ENCODE results near the gene GCGR. TPM values are rescaled to one million over a fixed set of nuclear protein-coding genes. Genes with fewer than 3 reads are reported as not detected.

GCGR gene
- total RNA-seq: 0.09 TPM in 1 of 2 replicates, not detected in the other

GRCh38 chr17:81803728-81804558 is at the start of gene GCGR:
Gene GCGR (plus strand): TSS chr17:81804150. CDS start chr17:81809019, 4,869 bp downstream.

GRCh38 chr17:81833160-81833920 is 29.4 kb downstream of the GCGR start, which contains the start of gene MCRIP1:
Gene MCRIP1 (minus strand): TSS chr17:81833291. CDS start chr17:81824506, 8,785 bp downstream.

DNA sequence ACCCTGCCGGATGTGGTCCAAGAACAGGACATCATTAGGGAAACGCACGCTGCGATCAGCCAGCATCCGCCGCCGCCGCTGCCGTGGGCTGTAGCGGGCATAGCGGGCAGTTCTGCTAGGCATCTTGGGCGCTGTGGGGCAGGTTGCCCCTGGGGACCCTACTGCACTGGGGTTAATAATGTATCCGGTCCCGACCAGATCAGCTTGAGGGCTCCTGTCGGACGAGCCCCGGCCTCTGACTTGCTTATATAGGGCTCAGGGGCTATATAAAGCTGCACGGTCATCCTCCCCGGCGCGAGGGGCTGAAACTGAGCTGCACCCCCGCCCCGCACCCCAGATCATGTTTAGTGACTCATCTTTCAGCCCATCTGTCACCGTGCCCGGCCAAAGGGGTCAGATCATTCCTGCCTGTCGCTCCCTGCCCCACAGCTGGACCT is 30.9 kb downstream of the GCGR start, which contains the start of gene PPP1R27:
TSS of gene PPP1R27 (minus strand) at position 220 of the 437 bp plus-strand sequence. CDS start at position 123, 97 bp downstream.

GRCh38 chr17:81859906-81860755 is 56.2 kb downstream of the GCGR start, which contains the start of gene P4HB:
Gene P4HB (minus strand): TSS chr17:81860535. CDS start chr17:81860471, 64 bp downstream.

Other genes starting within 250 kb of the GCGR start
- gene NPLOC4, start 167.0 kb upstream of the GCGR start, total RNA-seq: 49.4 and 70.4 TPM in 2 replicates
- 0.57 and 2.1 TPM in 2 replicates for gene TSPAN10, start 167.0 kb upstream of the GCGR start, total RNA-seq
- 0.65 TPM in 1 of 2 replicates, not detected in the other for gene PDE6G, start 147.6 kb upstream of the GCGR start, total RNA-seq
- 30.7 and 33.1 TPM in 2 replicates for gene OXLD1, start 137.5 kb upstream of the GCGR start, total RNA-seq
- 6.5 TPM in 2 replicates for gene CCDC137, start 137.4 kb upstream of the GCGR start, total RNA-seq
- gene ARL16, start 120.4 kb upstream of the GCGR start, total RNA-seq: 25.5 and 37.8 TPM in 2 replicates
- gene HGS, start 120.1 kb upstream of the GCGR start, total RNA-seq: 54.6 and 69.7 TPM in 2 replicates
- gene MRPL12, start 100.8 kb upstream of the GCGR start, total RNA-seq: 5.4 and 6.6 TPM in 2 replicates
- gene SLC25A10, start 91.9 kb upstream of the GCGR start, total RNA-seq: 6.1 and 6.3 TPM in 2 replicates
- 78.6 and 95.7 TPM in 2 replicates for gene MCRIP1, start 29.1 kb downstream of the GCGR start, total RNA-seq
- not detected in 2 replicates for gene PPP1R27, start 30.9 kb downstream of the GCGR start, total RNA-seq
- gene P4HB, start 56.4 kb downstream of the GCGR start, total RNA-seq: 1,172 and 1,485 TPM in 2 replicates
- gene ARHGDIA, start 67.2 kb downstream of the GCGR start, total RNA-seq: 48.4 and 63.1 TPM in 2 replicates
- gene ALYREF, start 87.4 kb downstream of the GCGR start, total RNA-seq: 109 and 112 TPM in 2 replicates
- 198 and 226 TPM in 2 replicates for gene ANAPC11, start 87.6 kb downstream of the GCGR start, total RNA-seq
- 0.28 and 0.46 TPM in 2 replicates for gene NPB, start 98.1 kb downstream of the GCGR start, total RNA-seq
- 61.2 and 81.8 TPM in 2 replicates for gene PCYT2, start 107.2 kb downstream of the GCGR start, total RNA-seq
- gene SIRT7, start 114.0 kb downstream of the GCGR start, total RNA-seq: 16.9 and 21.2 TPM in 2 replicates
- gene MAFG, start 123.6 kb downstream of the GCGR start, total RNA-seq: 13.7 and 17.0 TPM in 2 replicates
- gene PYCR1, start 133.2 kb downstream of the GCGR start, total RNA-seq: 105 and 117 TPM in 2 replicates
- not detected in 2 replicates for gene MYADML2, start 143.1 kb downstream of the GCGR start, total RNA-seq
- under 0.01 and 0.09 TPM in 2 replicates for gene NOTUM, start 157.0 kb downstream of the GCGR start, total RNA-seq
- gene ASPSCR1, start 173.5 kb downstream of the GCGR start, total RNA-seq: 25.0 and 26.6 TPM in 2 replicates
- gene CENPX, start 218.7 kb downstream of the GCGR start, total RNA-seq: 14.4 and 20.1 TPM in 2 replicates
- gene LRRC45, start 219.2 kb downstream of the GCGR start, total RNA-seq: 9.2 and 11.1 TPM in 2 replicates
- gene RAC3, start 227.5 kb downstream of the GCGR start, total RNA-seq: 5.7 and 10.6 TPM in 2 replicates
- 44.4 and 57.6 TPM in 2 replicates for gene DCXR, start 233.5 kb downstream of the GCGR start, total RNA-seq
- 27.9 and 44.6 TPM in 2 replicates for gene RFNG, start 247.7 kb downstream of the GCGR start, total RNA-seq
- gene GPS1, start 247.7 kb downstream of the GCGR start, total RNA-seq: 85.9 and 88.7 TPM in 2 replicates

All from smooth muscle cell of bladder (primary cell).